HepG2 (cell line): ENCODE results near the gene PRRT2. TPM values are rescaled to one million over a fixed set of nuclear protein-coding genes. Genes with fewer than 3 reads are reported as not detected.

Source experiments
- KDM3A ChIP-seq: IDR thresholded peaks from 2 replicates; pipeline ENCODE4 v1.6.1; 2018; ENCODE audit warnings: low read depth, missing compliant biosample characterization
- KLF6 ChIP-seq: IDR thresholded peaks from 2 replicates; pipeline ENCODE4 v1.8.0; 2016; ENCODE audit warnings: missing biosample characterization, missing genetic modification reagents
- RBM39 ChIP-seq: fragments of 200-400 bp; formaldehyde crosslinking; IDR thresholded peaks from one replicate; pipeline ENCODE4 v1.6.1; 2018; ENCODE audit warnings: antibody characterized with exemption, mild to moderate bottlenecking, low read depth, low read length; ENCODE audit not compliant: poor library complexity, severe bottlenecking
- TBX3 ChIP-seq: fragments of 450-650 bp; IDR thresholded peaks from 2 replicates; pipeline ENCODE4 v1.6.1; 2017; ENCODE audit warnings: antibody characterized with exemption, mild to moderate bottlenecking, inconsistent platforms, borderline replicate concordance
- ZFP82 ChIP-seq: sonication (generic); formaldehyde crosslinking; IDR thresholded peaks from 2 replicates; pipeline ENCODE4 v1.5.1; 2020; ENCODE audit warnings: mild to moderate bottlenecking, missing genetic modification reagents, borderline replicate concordance
- ZFP90 ChIP-seq: sonication (generic); formaldehyde crosslinking; IDR thresholded peaks from 2 replicates; pipeline ENCODE4 v1.8.0; 2022; ENCODE audit warnings: missing genetic modification reagents, mild to moderate bottlenecking, inconsistent platforms, borderline replicate concordance
- ZNF496 ChIP-seq: sonication (generic); formaldehyde crosslinking; IDR thresholded peaks from 2 replicates; pipeline ENCODE4 v1.8.1; 2023; ENCODE audit warnings: mild to moderate bottlenecking, moderate library complexity, missing genetic modification reagents; ENCODE audit not compliant: insufficient replicate concordance
- polyA plus RNA-seq, 8 experiments: library from polyadenylated mRNA; depleted of rRNA in 3 of 8; stranded (reverse) in 7 of 8; unstranded in 1 of 8; fragments of >200 nt; fragmentation: Illumina TruSeq in 4 of 8; extraction: Trizol in 4 of 8; gene quantifications; 2 replicates each; pipeline versions ENCODE4 v1.2.1 to v1.2.3, GENCODE V29; 2011 to 2016; ENCODE audit warnings: low read depth in 4 of 8, missing spikeins in 1 of 8, mixed read lengths in 1 of 8; ENCODE audit not compliant: insufficient read depth in 1 of 8
- total RNA-seq, 5 experiments: library from RNA; depleted of rRNA; stranded (reverse); fragments of >200 nt; fragmentation: Illumina TruSeq; extraction: Trizol; gene quantifications; 2 replicates each; pipeline ENCODE4 v1.2.3, GENCODE V29; 2016; ENCODE audit warnings: low read depth in 1 of 5
- TF ChIP-seq, protein P1 (sequence below): IDR thresholded peaks from 2 replicates; pipeline ENCODE4 v1.6.1; 2016; ENCODE audit warnings: missing compliant biosample characterization, missing genetic modification reagents, borderline replicate concordance
- TF ChIP-seq, protein P2 (sequence below): IDR thresholded peaks from 2 replicates; pipeline ENCODE4 v1.6.1; 2012; ENCODE audit warnings: low read depth, low read length, improper control_type of control experiment
- TF ChIP-seq, protein P3 (sequence below): sonication (generic); formaldehyde crosslinking; IDR thresholded peaks from 2 replicates; pipeline ENCODE4 v1.4.0; 2020; ENCODE audit warnings: missing genetic modification reagents
- TF ChIP-seq, protein P4 (sequence below): sonication (generic); formaldehyde crosslinking; IDR thresholded peaks from 2 replicates; pipeline ENCODE4 v1.4.0; 2020; ENCODE audit warnings: missing genetic modification reagents, borderline replicate concordance
- TF ChIP-seq, protein P5 (sequence below): sonication (generic); formaldehyde crosslinking; IDR thresholded peaks from 2 replicates; pipeline ENCODE4 v1.4.0; 2020; ENCODE audit warnings: missing genetic modification reagents
- TF ChIP-seq, protein P6 (sequence below): fragments of 450-650 bp; IDR thresholded peaks from 2 replicates; pipeline ENCODE4 v1.6.1; 2017
- TF ChIP-seq, protein P7 (sequence below): sonication (generic); formaldehyde crosslinking; IDR thresholded peaks from 2 replicates; pipeline ENCODE4 v1.4.0; 2020; ENCODE audit warnings: missing genetic modification reagents, borderline replicate concordance

The PRRT2 gene
- total and polyA plus RNA-seq, 2 of the 13 experiments (the other 11 are each of a cell fraction or from before 2014, with no cell fraction given), result 0.51 to 1.1 TPM

DNA sequence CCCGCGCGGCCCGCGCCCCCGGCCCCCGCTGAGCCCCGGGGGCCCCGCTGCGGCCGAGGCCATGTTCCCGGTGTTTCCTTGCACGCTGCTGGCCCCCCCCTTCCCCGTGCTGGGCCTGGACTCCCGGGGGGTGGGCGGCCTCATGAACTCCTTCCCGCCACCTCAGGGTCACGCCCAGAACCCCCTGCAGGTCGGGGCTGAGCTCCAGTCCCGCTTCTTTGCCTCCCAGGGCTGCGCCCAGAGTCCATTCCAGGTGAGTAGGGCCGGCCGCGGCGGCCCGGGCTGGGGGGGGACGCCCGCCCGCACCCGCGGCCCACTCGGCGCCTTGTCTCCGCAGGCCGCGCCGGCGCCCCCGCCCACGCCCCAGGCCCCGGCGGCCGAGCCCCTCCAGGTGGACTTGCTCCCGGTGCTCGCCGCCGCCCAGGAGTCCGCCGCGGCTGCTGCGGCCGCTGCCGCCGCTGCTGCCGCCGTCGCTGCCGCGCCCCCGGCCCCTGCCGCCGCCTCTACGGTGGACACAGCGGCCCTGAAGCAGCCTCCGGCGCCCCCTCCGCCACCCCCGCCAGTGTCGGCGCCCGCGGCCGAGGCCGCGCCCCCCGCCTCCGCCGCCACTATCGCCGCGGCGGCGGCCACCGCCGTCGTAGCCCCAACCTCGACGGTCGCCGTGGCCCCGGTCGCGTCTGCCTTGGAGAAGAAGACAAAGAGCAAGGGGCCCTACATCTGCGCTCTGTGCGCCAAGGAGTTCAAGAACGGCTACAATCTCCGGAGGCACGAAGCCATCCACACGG is 5.2 kb upstream of the PRRT2 start (continued):
- TF ChIP-seq, protein P1, sequence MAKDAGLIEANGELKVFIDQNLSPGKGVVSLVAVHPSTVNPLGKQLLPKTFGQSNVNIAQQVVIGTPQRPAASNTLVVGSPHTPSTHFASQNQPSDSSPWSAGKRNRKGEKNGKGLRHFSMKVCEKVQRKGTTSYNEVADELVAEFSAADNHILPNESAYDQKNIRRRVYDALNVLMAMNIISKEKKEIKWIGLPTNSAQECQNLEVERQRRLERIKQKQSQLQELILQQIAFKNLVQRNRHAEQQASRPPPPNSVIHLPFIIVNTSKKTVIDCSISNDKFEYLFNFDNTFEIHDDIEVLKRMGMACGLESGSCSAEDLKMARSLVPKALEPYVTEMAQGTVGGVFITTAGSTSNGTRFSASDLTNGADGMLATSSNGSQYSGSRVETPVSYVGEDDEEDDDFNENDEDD (CRISPR knock-in tag), result peak; percentile 89
- TF ChIP-seq ZFP82 (CRISPR knock-in tag), result no peak
- no peak for TF ChIP-seq RBM39
- no peak for TF ChIP-seq ZNF496 (CRISPR knock-in tag)
- TF ChIP-seq KLF6 (CRISPR knock-in tag), result no peak
- TF ChIP-seq ZFP90, result no peak
- TF ChIP-seq, protein P2, sequence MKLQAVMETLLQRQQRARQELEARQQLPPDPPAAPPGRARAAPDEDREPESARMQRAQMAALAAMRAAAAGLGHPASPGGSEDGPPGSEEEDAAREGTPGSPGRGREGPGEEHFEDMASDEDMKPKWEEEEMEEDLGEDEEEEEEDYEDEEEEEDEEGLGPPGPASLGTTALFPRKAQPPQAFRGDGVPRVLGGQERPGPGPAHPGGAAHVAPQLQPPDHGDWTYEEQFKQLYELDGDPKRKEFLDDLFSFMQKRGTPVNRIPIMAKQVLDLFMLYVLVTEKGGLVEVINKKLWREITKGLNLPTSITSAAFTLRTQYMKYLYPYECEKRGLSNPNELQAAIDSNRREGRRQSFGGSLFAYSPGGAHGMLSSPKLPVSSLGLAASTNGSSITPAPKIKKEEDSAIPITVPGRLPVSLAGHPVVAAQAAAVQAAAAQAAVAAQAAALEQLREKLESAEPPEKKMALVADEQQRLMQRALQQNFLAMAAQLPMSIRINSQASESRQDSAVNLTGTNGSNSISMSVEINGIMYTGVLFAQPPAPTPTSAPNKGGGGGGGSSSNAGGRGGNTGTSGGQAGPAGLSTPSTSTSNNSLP, result no peak
- TF ChIP-seq, protein P3, sequence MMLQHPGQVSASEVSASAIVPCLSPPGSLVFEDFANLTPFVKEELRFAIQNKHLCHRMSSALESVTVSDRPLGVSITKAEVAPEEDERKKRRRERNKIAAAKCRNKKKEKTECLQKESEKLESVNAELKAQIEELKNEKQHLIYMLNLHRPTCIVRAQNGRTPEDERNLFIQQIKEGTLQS, result peak; percentile 32; the same call in 1 of the 2 replicates
- TF ChIP-seq, protein P4, sequence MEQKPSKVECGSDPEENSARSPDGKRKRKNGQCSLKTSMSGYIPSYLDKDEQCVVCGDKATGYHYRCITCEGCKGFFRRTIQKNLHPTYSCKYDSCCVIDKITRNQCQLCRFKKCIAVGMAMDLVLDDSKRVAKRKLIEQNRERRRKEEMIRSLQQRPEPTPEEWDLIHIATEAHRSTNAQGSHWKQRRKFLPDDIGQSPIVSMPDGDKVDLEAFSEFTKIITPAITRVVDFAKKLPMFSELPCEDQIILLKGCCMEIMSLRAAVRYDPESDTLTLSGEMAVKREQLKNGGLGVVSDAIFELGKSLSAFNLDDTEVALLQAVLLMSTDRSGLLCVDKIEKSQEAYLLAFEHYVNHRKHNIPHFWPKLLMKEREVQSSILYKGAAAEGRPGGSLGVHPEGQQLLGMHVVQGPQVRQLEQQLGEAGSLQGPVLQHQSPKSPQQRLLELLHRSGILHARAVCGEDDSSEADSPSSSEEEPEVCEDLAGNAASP (CRISPR knock-in tag), result 0 out of 2 replicates have a peak, but pooled peaks have one; percentile 9
- TF ChIP-seq, protein P5, sequence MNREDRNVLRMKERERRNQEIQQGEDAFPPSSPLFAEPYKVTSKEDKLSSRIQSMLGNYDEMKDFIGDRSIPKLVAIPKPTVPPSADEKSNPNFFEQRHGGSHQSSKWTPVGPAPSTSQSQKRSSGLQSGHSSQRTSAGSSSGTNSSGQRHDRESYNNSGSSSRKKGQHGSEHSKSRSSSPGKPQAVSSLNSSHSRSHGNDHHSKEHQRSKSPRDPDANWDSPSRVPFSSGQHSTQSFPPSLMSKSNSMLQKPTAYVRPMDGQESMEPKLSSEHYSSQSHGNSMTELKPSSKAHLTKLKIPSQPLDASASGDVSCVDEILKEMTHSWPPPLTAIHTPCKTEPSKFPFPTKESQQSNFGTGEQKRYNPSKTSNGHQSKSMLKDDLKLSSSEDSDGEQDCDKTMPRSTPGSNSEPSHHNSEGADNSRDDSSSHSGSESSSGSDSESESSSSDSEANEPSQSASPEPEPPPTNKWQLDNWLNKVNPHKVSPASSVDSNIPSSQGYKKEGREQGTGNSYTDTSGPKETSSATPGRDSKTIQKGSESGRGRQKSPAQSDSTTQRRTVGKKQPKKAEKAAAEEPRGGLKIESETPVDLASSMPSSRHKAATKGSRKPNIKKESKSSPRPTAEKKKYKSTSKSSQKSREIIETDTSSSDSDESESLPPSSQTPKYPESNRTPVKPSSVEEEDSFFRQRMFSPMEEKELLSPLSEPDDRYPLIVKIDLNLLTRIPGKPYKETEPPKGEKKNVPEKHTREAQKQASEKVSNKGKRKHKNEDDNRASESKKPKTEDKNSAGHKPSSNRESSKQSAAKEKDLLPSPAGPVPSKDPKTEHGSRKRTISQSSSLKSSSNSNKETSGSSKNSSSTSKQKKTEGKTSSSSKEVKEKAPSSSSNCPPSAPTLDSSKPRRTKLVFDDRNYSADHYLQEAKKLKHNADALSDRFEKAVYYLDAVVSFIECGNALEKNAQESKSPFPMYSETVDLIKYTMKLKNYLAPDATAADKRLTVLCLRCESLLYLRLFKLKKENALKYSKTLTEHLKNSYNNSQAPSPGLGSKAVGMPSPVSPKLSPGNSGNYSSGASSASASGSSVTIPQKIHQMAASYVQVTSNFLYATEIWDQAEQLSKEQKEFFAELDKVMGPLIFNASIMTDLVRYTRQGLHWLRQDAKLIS, result no peak
- TF ChIP-seq, protein P6, sequence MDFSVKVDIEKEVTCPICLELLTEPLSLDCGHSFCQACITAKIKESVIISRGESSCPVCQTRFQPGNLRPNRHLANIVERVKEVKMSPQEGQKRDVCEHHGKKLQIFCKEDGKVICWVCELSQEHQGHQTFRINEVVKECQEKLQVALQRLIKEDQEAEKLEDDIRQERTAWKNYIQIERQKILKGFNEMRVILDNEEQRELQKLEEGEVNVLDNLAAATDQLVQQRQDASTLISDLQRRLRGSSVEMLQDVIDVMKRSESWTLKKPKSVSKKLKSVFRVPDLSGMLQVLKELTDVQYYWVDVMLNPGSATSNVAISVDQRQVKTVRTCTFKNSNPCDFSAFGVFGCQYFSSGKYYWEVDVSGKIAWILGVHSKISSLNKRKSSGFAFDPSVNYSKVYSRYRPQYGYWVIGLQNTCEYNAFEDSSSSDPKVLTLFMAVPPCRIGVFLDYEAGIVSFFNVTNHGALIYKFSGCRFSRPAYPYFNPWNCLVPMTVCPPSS, result no peak
- no peak for TF ChIP-seq TBX3
- TF ChIP-seq, protein P7, sequence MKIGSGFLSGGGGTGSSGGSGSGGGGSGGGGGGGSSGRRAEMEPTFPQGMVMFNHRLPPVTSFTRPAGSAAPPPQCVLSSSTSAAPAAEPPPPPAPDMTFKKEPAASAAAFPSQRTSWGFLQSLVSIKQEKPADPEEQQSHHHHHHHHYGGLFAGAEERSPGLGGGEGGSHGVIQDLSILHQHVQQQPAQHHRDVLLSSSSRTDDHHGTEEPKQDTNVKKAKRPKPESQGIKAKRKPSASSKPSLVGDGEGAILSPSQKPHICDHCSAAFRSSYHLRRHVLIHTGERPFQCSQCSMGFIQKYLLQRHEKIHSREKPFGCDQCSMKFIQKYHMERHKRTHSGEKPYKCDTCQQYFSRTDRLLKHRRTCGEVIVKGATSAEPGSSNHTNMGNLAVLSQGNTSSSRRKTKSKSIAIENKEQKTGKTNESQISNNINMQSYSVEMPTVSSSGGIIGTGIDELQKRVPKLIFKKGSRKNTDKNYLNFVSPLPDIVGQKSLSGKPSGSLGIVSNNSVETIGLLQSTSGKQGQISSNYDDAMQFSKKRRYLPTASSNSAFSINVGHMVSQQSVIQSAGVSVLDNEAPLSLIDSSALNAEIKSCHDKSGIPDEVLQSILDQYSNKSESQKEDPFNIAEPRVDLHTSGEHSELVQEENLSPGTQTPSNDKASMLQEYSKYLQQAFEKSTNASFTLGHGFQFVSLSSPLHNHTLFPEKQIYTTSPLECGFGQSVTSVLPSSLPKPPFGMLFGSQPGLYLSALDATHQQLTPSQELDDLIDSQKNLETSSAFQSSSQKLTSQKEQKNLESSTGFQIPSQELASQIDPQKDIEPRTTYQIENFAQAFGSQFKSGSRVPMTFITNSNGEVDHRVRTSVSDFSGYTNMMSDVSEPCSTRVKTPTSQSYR (CRISPR knock-in tag), result peak; percentile 28; the same call in 1 of the 2 replicates
- TF ChIP-seq KDM3A, result no peak
